GM12873 (cell line): ENCODE results near the gene IGFL4.
A peak's percentile ranks its signal among the peaks of the same experiment; 100 is the strongest.

ENCODE experiments used
- CTCF ChIP-seq: IDR thresholded peaks from 2 replicates; pipeline ENCODE4 v1.5.1; 2012; ENCODE audit warnings: low read depth, mild to moderate bottlenecking, moderate library complexity, low read length, control low read depth; ENCODE audit not compliant: insufficient read depth; ENCODE audit errors: missing control alignments

IGFL4 gene

GRCh38 chr19:46060012-46060411, 19.2 kb upstream of the IGFL4 start:
- no peak for TF ChIP-seq CTCF

- no peak for TF ChIP-seq CTCF
Measured at GRCh38 chr19:46058778-46059177, 18.0 kb upstream of the IGFL4 start.

- TF ChIP-seq CTCF = no peak
Measured at GRCh38 chr19:46056536-46056935, 15.7 kb upstream of the IGFL4 start.

- no peak for TF ChIP-seq CTCF
Measured at GRCh38 chr19:46052896-46053295, 12.1 kb upstream of the IGFL4 start.

GRCh38 chr19:46049597-46049996, 8.8 kb upstream of the IGFL4 start:
- peak; percentile 52 for TF ChIP-seq CTCF

- no peak for TF ChIP-seq CTCF
Measured at GRCh38 chr19:46043519-46043918, 2.7 kb upstream of the IGFL4 start.

- no peak for TF ChIP-seq CTCF
Measured at GRCh38 chr19:46042252-46042883, 1.6 kb upstream of the IGFL4 start.

GRCh38 chr19:46040125-46040524, 677 bp downstream of the IGFL4 start:
- no peak for TF ChIP-seq CTCF
